ENCODE data around the gene NCBP2L.

Gene NCBP2L

GRCh38 chrX:107768051-107768450 lies 9.5 kb upstream of the NCBP2L start:
- Histone ChIP-seq H3K36me3 (ENCODE audit: control insufficient read depth in 2 of 2, insufficient read depth in 1 of 2, low read length in 2 of 2) (no peaks in the 10 kb centered on the region), H3K9me3 (ENCODE audit: control insufficient read depth, insufficient read depth, low read depth, low read length) (no peaks in the 10 kb centered on the region), H3K4me3 (ENCODE audit: low read depth, low read length) (no peak overlapping the region), H3K4me1 (ENCODE audit: control insufficient read depth, insufficient read depth, low read length) (no peaks in the 10 kb centered on the region), H3K27ac (ENCODE audit: extremely low read depth, low read depth, low read length) (no peak overlapping the region)
- no peak for TF ChIP-seq ZNF202 (tag by site-specific recombination; IDR thresholded peaks at IDR 0.05; ENCODE audit: borderline replicate concordance)
- TF ChIP-seq ZNF394 (tag by site-specific recombination; IDR thresholded peaks at IDR 0.05; ENCODE audit: borderline replicate concordance) = no peak
- no peak for TF ChIP-seq ZNF776 (tag by site-specific recombination; IDR thresholded peaks at IDR 0.05; ENCODE audit: borderline replicate concordance)
- TF ChIP-seq ZBTB21 (tag by site-specific recombination; IDR thresholded peaks at IDR 0.05) = no peak
- no peak for TF ChIP-seq ZNF548 (tag by site-specific recombination; IDR thresholded peaks at IDR 0.05)
- TF ChIP-seq ZNF169 (tag by site-specific recombination; IDR thresholded peaks at IDR 0.05) = no peak
- TF ChIP-seq ZNF280D (tag by site-specific recombination; IDR thresholded peaks at IDR 0.05) = no peak
- no peak for TF ChIP-seq ZNF416 (tag by site-specific recombination; IDR thresholded peaks at IDR 0.05)
- no peak for TF ChIP-seq ZBTB26 (tag by site-specific recombination; optimal IDR thresholded peaks at IDR 0.05)
- no peak for TF ChIP-seq ZFP69B (tag by site-specific recombination; IDR thresholded peaks at IDR 0.05)
- TF ChIP-seq ZNF341 (tag by site-specific recombination; IDR thresholded peaks at IDR 0.05; ENCODE audit: low read depth) = no peak
- no peak for TF ChIP-seq ZNF449 (tag by site-specific recombination; IDR thresholded peaks at IDR 0.05)
- TF ChIP-seq MZF1 (tag by site-specific recombination; IDR thresholded peaks at IDR 0.05; ENCODE audit: borderline replicate concordance) = no peak
- no peak for TF ChIP-seq YY2 (tag by site-specific recombination; IDR thresholded peaks at IDR 0.05)
- no peak for TF ChIP-seq ZBTB17 (tag by site-specific recombination; IDR thresholded peaks at IDR 0.05)
- TF ChIP-seq, protein P1, sequence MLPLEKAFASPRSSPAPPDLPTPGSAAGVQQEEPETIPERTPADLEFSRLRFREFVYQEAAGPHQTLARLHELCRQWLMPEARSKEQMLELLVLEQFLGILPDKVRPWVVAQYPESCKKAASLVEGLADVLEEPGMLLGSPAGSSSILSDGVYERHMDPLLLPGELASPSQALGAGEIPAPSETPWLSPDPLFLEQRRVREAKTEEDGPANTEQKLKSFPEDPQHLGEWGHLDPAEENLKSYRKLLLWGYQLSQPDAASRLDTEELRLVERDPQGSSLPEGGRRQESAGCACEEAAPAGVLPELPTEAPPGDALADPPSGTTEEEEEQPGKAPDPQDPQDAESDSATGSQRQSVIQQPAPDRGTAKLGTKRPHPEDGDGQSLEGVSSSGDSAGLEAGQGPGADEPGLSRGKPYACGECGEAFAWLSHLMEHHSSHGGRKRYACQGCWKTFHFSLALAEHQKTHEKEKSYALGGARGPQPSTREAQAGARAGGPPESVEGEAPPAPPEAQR (tag by site-specific recombination; IDR thresholded peaks at IDR 0.05) = no peak
- TF ChIP-seq ZNF292 (tag by site-specific recombination; IDR thresholded peaks at IDR 0.05; ENCODE audit: borderline replicate concordance, low read depth) = no peak
- no peak for TF ChIP-seq ZNF704 (tag by site-specific recombination; IDR thresholded peaks at IDR 0.05)
- no peak for TF ChIP-seq ZNF629 (tag by site-specific recombination; IDR thresholded peaks at IDR 0.05)
- ChIA-PET POLR2A (no interaction called here), CTCF (interaction anchor here (1.9 kb wide), 1 partner anchor 9 kb away, joined by 16 read pairs; the partner anchor contains the start of genes NCBP2L and TSC22D3)
